ENCODE data around the gene MPC1. TPM values are rescaled to one million over a fixed set of nuclear protein-coding genes. Genes with fewer than 3 reads are reported as not detected.

The MPC1 gene
- polyA plus RNA-seq, 1 donor: 38.8 TPM

- WGBS (ENCODE audit: insufficient coverage, low lambda C conversion rate): no CpG with 5 or more reads among the region's 18 CpGs
Measured at GRCh38 chr6:166318649-166319600, 63.8 kb downstream of the MPC1 start.

GRCh38 chr6:166318227-166318626 is 64.5 kb downstream of the MPC1 start:
- H3K27ac ChIP-seq (ENCODE audit: low read length): no peak overlapping the region
- DNase-seq: no peak

More at GRCh38 chr6:166318649-166319600, 63.8 kb downstream of the MPC1 start:
- no peaks in the 10 kb centered on the region for H3K27me3 ChIP-seq (ENCODE audit: control insufficient read depth, insufficient read depth, low read length)
- no peak for DNase-seq
- H3K27ac ChIP-seq (ENCODE audit: low read length): no peak overlapping the region
- H3K4me3 ChIP-seq (ENCODE audit: low read length): no peak overlapping the region
- no peaks in the 10 kb centered on the region for H3K9me3 ChIP-seq (ENCODE audit: control insufficient read depth, low read depth, low read length)
- H3K4me1 ChIP-seq (ENCODE audit: control insufficient read depth, insufficient read depth, low read length): peaks cover 12% of the 10 kb centered on the region
- H3K36me3 ChIP-seq (ENCODE audit: control insufficient read depth, insufficient read depth, low read length): peaks cover 28% of the 10 kb centered on the region

GRCh38 chr6:166317261-166318212 is 65.2 kb downstream of the MPC1 start:
- Histone ChIP-seq H3K27ac (ENCODE audit: low read length) (no peak overlapping the region), H3K9me3 (ENCODE audit: control insufficient read depth, low read depth, low read length) (no peaks in the 10 kb centered on the region), H3K27me3 (ENCODE audit: control insufficient read depth, insufficient read depth, low read length) (no peaks in the 10 kb centered on the region), H3K4me1 (ENCODE audit: control insufficient read depth, insufficient read depth, low read length) (peaks cover 12% of the 10 kb centered on the region), H3K36me3 (ENCODE audit: control insufficient read depth, insufficient read depth, low read length) (peaks cover 20% of the 10 kb centered on the region), H3K4me3 (ENCODE audit: low read length) (no peak overlapping the region)
- DNase-seq: peak in 1 of 2 donors; percentile 31
- WGBS (ENCODE audit: insufficient coverage, low lambda C conversion rate): no CpG with 5 or more reads among the region's 19 CpGs

More at GRCh38 chr6:166318227-166318626, 64.5 kb downstream of the MPC1 start:
- H3K9me3 ChIP-seq (ENCODE audit: control insufficient read depth, low read depth, low read length): no peaks in the 10 kb centered on the region
- no peak overlapping the region for H3K4me3 ChIP-seq (ENCODE audit: low read length)
- peaks cover 25% of the 10 kb centered on the region for H3K36me3 ChIP-seq (ENCODE audit: control insufficient read depth, insufficient read depth, low read length)
- peaks cover 12% of the 10 kb centered on the region for H3K4me1 ChIP-seq (ENCODE audit: control insufficient read depth, insufficient read depth, low read length)
- WGBS (ENCODE audit: insufficient coverage, low lambda C conversion rate): 87% methylated on average over 4 of the region's 14 CpGs
- no peaks in the 10 kb centered on the region for H3K27me3 ChIP-seq (ENCODE audit: control insufficient read depth, insufficient read depth, low read length)

GRCh38 chr6:166315436-166315835 is 67.3 kb downstream of the MPC1 start:
- 7% methylated on average over 3 of the region's 11 CpGs for WGBS (ENCODE audit: insufficient coverage, low lambda C conversion rate)
- Histone ChIP-seq H3K9me3 (ENCODE audit: control insufficient read depth, low read depth, low read length) (no peaks in the 10 kb centered on the region), H3K36me3 (ENCODE audit: control insufficient read depth, insufficient read depth, low read length) (peaks cover 7% of the 10 kb centered on the region), H3K4me3 (ENCODE audit: low read length) (no peak overlapping the region), H3K4me1 (ENCODE audit: control insufficient read depth, insufficient read depth, low read length) (peaks cover 12% of the 10 kb centered on the region), H3K27me3 (ENCODE audit: control insufficient read depth, insufficient read depth, low read length) (peaks cover 3% of the 10 kb centered on the region), H3K27ac (ENCODE audit: low read length) (peak overlapping the region; percentile 78)
- peak; percentile 60 to 82 for DNase-seq

Other genes with a start within 250 kb of the MPC1 start
- 0.04 TPM for gene TBXT, start 215.1 kb downstream of the MPC1 start, polyA plus RNA-seq
- 11.3 TPM for gene PRR18, start 74.5 kb downstream of the MPC1 start, polyA plus RNA-seq
- gene SFT2D1, start 40.4 kb downstream of the MPC1 start, polyA plus RNA-seq: 80.7 TPM
- 0.30 TPM for gene RAMACL, start 203.7 kb upstream of the MPC1 start, polyA plus RNA-seq
- 12.5 TPM for gene RPS6KA2, start 244.3 kb upstream of the MPC1 start, polyA plus RNA-seq

Data from large intestine (tissue), 3 donors.